Astrocyte of the hippocampus (primary cell): ENCODE results near the gene CDKL4.
"Not testable (repeated sequence)": the region's sequence is repeated elsewhere in the genome, so short reads cannot be mapped to it uniquely, and the experiment has no call there.

Experiments
- DNase-seq: peaks from one replicate; pipeline ENCODE4 v3.0.0; 2011; ENCODE audit warnings: low read depth, low spot score

Gene CDKL4

DNA sequence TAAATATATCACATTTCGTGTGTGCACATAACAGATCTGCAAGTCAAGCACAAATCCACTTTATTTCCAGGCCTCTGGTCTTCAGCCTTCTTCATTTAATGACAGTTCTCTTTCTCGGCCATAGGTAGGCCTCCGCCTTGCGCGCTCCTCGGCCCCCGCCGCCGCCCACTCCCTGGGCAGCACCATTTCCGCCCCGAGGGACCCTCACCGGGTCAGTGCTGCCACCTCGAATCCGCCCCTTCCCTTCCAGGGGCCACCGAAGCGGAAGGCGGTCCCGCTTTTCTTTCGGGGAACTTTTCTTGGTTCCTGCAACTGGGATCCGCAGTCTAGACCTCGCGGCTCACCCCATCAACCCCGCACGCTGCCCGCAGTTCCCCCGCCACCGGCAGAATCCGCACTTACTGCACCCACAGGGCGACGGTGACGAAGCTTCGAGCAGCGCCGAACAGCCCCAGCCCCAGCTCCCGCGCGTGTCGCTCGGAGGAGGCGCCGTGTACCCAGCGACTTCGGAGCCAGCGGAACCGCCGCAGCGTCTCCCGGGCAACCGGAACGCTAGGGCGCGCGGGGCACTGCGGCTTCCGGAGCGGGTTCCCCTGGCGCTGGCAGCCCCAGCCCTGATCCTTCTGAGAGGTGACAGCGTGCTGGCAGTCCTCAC lies at the start of gene CDKL4:
TSS of gene CDKL4 (minus strand) at position 502 of the 655 bp plus-strand sequence.
- DNase-seq, result peak; percentile 19

DNA sequence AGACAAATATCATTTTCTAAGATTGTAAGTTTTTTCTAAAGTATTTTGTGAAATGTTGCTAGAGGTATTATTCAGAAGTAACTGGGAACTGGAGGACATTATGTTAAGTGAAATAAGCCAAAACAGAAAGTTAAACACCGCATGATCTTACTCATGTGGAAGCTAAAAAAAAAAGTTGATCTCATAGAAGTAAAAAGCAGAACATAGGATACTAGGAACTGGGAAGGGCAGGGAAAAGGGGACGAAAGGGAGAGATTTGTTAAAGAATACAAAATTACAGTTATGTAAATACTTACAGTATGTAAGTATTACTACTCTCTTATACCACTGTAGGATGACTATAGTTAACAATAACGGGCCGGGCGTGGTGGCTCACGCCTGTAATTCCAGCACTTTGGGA lies 46.7 kb upstream of the CDKL4 start:
- DNase-seq, result no peak

DNA sequence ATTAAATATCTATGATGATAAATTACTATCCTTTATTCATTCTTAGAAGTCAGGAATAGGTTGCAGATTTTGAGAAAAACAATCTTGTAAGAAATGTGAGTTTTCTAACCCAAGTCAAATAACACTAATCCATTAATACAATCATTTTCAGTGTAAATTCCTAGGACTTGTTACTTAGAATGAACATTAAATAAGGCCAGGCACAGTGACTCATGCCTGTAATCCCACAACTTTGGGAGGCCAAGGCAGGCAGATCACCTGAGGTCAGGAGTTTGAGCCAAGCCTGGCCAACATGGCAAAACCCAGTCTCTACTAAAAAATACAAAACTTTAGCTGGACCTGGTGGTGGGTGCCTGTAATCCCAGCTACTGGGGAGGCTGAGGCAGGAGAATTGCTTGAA lies 45.8 kb upstream of the CDKL4 start:
- DNase-seq, result peak; percentile 47

DNA sequence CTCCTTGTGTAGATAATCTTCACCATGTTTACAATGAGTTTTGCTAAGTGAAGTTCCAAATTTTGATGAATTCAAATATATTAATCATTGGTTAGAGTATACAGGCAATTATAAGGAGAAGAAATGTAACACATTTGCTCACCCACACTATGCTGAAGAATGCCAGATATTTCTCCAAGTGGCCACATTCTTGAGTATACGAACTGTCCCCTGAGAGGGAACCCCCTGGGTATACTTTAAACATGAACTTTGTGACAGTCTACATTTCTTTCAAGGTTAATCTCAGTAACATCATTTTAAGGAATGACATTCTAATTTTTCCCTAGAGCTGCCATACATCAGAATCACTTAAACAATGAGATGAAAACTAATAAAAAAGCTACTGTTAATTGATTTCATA lies 39.8 kb upstream of the CDKL4 start:
- peak; percentile 21 for DNase-seq

DNA sequence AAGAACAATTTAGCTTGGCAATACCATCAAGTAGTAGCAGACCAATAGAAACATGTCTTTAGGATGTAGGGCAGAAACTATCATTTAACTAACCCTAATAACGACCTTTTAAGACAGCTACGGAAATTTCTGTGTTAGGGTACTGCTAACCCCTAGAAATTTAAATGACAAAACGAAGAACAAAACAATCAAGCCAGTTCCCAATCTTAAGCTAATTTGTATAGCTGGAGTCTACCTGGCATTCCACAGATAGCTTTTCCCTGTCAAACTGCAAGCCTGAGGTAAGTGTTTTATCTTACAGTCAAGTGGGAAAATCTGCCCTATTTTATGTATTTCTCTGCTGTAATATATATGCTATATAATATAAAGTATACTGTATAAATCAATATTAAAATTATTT lies 37.6 kb upstream of the CDKL4 start:
- DNase-seq, result no peak

DNA sequence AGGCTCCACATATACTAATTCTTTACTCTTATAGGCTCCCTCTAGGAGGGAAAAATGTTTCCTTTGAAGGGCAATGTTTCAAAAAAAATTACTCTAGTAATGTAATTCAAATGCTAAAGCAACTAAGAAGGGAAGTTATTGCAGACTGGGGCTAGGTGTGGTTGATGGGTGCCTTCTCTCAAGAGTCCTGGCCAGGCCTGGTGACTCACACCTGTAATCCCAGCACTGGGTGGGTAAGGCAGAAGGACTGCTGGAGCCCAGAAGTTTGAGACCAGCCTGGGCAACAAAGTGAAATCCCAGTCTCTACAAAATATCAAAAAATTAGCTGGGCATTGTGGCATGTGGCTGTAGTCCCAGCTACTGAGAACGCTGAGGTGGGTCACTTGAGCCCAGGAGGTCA lies 31.2 kb upstream of the CDKL4 start:
- peak; percentile 14 for DNase-seq

DNA sequence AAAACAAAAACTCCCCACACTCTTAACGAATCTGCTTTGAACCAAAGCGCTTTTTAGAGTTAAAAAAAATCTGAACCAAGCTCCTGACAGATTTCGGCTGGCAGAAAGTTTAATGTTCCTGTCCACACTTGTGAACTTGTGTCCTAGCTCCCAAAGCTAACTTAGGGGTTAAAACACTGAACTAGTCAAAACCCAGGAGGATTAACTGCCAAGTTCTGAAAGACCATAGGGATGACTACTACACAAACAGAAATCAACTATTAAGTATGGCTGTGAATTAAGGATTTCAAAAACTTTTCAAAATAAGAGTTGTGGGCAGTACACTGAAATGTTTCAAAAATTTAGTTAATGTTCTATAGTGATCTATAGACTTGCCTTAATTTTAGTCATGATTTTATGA lies 26.2 kb upstream of the CDKL4 start:
- no peak for DNase-seq

DNA sequence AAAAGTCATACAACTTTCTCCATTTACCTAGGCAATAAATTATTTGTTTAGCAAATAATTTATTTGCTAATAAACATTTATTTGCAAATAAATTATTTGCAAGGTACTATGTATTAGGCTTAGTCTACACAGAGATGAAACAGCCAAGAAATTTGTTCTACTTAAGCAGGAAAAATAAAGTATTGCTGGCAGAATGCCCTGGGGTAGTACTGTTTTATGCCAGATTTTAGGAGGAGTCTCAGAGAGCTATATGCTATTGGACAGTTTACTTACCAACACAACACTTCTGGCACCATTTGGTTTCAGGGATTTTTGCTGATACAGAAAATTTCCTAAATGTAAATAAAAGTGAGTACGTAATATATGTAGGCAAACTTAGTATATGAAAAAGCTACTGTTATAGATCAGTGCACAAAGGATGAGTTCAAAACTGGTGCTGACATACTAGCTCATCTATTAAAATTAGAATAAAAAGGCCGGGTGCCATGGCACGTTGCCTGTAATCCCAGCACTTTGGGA lies 23.2 kb upstream of the CDKL4 start:
- DNase-seq, result peak; percentile 16

DNA sequence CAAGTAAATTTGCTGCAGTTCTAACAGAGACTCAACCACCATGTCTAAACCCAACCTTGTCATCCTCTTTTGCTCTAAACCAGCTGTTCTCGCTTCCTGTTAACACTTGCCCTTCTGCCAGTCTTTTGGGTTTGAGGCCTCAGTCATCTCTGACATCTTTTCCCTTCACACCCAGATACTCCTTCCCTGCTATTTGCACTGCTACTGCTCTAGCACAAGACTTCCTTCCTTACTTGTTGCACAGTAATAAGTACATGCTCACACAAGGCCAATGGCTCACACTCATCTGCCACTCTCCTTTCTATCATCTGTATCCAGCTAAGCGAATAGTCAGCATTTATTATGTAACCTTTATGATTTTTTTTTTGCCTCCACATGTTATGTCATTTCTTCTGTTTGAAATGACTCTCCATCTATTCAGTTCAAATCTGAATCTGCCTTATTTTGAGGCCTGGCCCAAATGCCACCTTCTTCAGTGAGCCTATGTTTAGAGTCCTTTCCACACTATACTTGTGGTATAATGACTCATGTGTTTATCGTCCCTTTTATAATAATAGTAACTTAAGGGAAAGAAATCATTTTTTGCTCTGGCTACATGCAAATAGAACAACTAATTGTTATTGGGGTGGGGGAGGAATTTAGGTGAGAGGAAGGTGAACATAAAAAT lies 22.5 kb upstream of the CDKL4 start:
- peak; percentile 27 for DNase-seq

DNA sequence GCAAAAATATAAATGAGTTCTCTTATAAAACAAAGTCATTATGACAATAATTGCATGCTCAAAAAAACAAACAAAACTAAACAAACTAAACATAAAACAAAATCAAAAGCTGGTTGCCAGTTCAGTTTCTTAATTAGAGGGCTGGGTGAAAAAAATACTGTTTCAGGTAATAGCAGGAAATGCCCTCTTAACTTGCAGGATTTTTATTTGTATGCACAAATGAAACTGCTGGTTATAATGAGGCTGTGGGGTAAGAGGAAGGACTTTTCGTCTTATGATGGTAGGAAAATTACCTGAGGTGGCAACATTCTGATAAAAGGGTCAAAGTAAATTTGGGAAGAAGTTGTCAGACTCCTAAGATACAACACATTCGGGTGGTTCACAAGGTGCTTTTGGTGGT lies 21.5 kb upstream of the CDKL4 start:
- no peak for DNase-seq

DNA sequence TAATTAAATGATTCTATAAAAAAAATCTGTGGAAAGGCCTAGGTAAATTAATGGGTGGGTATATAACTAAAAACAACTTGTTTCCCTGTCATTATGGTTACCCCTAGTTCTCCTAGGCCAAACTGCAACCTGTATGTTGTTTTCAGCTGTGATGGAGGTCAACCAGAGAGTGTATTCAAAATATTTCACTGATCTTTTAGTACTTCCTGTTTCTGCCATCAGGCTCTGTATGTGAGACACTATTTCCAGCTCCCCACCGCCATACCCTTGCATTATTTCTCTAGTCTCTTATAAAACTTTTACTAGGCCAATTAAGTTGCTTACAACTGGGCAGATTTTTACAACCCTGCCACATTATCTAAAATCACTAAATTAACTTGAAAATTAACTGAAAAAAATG lies 21.0 kb upstream of the CDKL4 start:
- DNase-seq, result no peak

DNA sequence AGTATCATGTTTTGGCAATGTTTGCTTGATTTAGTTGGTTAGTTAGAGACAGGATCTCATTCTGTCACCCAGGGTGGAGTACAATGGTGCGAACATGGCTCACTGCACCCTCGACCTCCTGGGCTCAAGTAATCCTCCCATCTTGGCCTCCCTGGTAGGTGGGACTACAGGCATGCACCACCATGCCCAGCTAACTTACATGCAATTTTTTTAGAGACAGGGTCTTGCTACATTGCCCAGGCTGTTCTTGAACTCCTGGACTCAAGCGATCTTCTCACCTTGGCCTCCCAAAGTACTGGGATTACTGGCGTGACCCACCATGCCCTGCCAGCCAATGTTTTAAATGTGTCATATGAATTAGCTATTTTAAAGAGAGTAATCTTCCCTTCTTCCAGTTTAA lies 16.3 kb upstream of the CDKL4 start:
- DNase-seq, result no peak

DNA sequence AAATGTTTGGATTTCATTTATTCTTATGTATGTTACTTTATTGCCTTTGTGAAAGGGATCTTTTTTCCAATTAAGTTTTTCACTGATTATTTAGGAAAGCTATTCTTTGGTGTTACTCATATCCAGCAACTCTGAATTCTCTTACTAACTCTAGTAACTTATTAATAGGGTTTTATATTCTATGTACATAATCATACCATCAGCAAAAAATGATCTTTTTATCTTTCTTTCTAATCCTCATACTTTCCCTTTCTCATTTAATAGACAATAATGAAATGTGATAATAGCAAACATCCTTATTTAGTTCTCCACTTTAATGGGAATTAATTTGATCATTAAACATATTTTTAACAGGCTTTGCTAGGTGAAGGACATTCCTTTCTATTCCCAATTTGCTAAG lies 12.3 kb upstream of the CDKL4 start:
- DNase-seq, result no peak

DNA sequence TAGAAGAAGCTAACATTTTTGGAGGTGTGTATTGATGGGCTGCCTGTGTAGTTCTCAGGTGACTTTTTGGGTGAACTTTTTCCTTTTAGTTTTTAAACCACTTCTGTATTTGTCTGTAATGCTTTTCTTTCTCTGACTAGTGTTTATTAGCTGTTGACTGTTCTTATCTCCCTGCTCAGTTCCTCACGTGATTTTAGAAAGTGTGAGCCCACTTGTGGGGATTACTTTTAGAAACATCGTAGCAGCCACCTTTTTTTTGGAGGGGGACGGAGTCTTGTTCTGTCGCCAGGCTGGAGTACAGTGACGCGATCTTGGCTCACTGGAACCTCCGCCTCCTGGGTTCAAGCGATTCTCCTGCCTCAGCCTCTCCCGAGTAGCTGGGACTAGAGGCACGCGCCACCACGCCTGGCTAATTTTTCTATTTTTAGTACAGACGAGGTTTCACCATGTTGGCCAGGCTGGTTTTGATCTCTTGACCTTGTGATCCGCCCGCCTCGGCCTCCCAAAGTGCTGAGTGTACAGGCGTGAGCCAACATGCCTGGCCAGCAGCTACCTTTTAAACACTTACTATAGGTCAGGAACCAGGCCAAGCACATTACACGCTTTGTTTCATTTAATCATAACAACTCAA lies 9.2 kb upstream of the CDKL4 start:
- DNase-seq, result no peak

DNA sequence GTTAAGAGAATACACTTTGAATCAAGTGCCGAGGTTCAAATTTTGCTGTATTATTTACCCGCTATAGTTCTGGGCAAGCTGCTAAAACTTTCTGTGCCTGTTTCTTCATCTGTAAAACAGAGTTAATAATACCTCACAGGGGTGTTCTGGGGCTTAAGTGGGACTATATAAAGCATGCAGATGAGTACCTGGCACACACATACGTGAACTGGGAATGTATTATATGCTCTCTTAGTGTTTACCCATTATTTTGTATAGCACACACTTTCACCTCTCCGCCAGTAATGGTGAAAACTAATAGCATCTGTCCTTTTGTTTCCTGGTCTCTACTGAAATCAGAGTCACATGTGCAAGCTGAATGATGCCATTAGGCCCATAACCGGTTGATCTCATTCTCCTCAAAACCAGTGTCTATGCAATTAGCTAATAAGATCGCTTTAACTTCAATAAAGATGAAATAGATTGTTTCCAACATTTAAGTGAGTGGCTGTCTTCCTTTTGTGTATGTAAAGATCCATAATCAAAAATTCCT lies 3.8 kb upstream of the CDKL4 start:
- DNase-seq, result no peak

DNA sequence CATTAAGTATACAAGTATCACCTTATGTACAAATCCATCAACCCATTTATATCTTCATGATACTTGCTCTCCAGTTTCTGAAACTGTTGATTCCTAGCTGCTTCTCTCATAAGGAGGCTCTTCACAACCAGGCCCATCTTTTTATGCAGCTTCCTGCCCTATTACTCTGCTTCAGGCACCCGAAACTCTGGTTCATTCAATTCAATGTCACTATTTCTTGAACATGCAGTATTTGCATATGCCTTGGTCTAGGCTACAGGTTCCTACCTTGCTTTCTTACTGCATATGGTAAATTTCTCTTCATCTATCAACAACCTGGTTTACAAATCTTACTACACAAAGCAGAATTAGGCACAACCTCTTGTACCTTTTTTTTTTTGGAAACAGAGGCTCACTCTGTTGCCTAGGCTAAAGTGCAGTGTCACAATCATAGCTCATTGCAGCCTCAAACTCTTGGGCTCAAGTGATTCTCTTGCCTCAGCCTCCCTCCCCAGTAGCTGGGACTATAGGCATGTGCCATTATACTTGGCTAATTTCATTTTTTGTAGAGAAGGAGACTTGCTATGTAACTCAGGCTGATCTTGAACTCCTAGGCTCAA lies 2.7 kb upstream of the CDKL4 start:
- DNase-seq, result no peak

DNA sequence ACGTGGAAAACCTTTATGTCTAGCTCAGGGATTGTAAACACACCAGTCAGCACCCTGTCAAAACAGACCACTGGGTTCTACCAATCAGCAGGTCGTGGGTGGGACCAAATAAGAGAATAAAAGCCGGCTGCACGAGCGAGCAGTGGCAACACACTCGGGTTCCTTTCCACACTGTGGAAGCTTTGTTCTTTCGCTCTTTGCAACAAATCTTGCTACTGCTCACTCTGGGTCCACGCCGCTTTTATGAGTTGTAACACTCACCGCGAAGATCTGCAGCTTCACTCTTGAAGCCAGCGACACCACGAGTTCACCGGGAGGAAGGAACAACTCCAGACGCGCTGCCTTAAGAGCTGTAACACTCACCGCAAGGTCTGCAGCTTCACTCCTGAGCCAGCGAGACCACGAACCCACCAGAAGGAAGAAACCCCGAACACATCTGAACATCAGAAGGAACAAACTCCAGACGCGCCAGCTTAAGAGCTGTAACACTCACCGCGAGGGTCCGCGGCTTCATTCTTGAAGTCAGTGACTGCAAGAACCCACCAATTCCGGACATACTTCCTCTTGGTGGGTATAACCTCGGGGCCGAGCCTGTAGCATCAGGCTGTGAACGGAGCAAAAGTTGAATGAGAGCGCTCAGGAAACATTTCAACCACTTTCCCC lies 1.3 kb upstream of the CDKL4 start:
- not testable (repeated sequence) for DNase-seq

DNA sequence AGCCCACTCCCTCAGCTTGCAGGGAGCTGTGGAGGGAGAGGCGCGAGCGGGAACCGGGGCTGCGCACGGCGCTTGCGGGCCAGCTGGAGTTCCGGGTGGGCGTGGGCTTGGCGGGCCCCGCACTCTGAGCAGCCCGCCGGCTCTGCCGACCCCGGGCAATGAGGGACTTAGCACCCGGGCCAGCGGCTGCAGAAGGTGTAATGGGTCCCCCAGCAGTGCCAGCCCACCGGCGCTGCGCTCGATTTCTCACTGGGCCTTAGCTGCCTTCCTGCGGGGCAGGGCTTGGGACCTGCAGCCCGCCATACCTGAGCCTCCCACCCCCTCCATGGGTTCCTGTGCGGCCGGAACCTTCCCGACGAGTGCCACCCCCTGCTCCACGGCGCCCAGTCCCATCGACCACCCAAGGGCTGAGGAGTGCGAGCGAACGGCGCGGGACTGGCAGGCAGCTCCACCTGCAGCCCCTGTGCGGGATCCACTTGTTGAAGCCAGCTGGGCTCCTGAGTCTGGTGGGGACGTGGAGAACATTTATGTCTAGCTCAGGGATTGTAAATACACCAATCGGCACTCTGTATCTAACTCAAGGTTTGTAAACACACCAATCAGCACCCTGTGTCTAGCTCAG lies 582 bp upstream of the CDKL4 start:
- not testable (repeated sequence) for DNase-seq

DNA sequence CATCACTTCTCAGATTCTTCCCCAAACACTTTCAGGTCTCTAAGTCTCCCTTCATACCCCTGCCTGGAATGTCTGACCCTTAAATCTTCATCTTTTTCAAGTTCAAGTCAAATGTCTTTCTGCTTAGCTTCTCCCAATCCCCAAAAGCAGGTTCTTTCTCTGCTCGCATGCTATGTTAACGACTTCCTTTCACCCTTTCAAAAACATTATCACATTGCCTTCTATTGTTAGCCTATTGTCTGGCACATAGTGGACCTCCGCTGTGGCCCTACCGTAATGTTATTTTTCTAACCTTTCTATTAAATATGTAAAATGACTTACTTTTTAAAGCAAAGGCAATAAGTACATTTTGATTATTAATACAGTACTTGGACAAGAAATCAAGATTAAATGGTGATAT lies 2.2 kb downstream of the CDKL4 start:
- no peak for DNase-seq

DNA sequence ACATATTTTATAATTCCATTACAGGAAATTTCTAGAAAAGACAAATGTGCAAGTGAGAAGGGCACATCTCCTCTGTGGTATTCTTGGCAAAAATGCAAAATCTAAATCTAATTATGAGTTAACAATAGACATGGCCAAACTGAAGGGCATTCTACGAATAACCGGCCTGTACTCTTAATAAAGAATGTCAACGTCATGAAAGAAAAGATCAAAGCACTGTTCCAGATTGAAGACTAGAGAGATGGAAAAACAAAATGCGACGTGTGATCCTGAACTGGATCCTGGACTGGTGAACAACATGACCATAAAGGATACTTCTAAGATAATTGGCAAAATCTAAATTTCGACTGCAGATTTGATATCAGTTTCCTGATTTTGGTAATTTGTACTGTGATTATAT lies 3.0 kb downstream of the CDKL4 start:
- DNase-seq, result no peak

DNA sequence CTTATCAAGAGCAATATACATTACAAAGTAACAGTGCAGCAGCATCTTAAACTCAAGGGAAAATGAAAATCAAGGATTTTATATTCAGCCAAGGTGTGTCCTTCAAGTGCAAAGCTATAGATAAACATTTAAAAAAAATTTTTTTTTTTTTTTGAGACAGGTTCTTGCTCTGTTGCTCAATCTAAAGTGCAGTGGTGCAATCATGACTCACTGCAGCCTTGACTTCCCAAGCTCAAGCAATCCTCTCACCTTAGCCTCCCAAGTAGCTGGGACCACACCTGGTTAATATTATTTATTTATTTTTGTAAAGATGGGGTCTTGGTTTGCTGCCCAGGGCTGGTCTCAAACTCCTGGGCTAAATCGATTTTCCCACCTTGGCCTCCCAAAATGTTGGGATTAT lies 9.0 kb downstream of the CDKL4 start:
- no peak for DNase-seq
